Measurements from ENCODE around the gene METAP1D.

Gene METAP1D

DNA sequence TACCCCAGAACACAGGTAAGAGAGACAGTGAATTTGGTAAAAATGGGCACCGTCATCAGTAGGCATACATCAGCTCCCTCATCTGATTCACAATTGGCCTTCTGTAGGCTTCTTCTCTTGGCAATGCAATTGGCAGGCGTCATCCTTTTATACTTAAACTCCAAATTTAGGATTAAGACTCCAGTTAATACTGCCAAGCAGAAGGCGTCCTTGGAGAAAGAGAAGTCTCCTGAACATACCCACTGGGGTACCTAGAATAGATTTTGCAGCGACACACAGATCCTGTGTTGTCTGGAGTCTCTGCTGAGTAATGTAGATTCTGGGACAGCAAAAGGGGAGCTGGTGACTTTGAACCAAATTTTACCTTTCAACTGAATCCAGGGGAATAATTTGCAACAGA is 592 bp upstream of the METAP1D start:
- no peak for DNase-seq

DNA sequence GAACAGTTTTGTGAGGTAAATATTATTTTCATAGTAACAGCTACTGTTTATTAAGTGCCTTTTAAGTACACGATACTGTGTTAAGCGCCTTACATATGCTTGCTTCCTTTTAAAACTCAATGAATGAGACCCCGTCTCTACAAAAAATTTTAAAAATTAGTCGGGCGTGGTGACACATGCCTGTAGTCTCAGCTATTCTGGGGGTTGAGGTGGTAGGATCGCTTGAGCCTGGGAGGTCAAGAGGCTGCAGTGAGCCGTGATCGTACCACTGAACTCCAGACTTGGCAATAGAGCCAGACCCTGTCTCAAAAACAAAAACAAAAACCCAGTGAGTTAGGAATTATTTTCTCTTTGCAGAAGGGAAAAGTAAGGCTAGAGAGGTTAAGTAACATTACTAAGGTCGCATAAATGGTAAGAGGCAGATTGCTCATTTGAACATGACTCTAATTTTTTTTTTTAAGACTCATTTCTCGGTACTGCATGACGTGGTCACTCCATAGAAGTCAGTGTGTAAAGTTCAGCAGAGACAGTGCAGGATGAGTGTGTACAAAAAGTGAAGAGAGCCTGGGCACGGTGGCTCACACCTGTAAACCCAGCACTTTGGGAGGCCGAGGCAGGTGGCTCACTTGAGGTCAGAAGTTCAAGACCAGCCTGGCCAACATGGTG is 1.1 kb downstream of the METAP1D start:
- no peak for DNase-seq

DNA sequence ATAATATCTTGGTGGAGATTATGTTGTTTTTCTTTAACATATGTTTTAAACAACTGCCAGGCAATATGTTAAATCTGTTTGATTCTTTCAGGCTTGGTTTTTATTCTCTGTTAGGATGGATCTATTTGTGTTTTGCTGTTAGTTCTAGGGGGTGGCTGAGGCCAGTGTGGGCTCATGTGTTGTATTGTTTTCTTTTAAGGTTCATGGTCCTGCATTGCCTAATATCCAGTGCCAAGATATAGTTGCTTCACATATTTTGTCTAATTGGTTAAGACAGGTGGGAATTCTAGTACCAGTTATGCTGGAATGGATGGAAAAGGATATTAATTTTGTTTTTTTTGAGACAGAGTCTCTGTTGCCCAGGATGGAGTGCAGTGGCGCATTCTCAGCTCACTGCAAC is 7.6 kb downstream of the METAP1D start:
- no peak for DNase-seq

DNA sequence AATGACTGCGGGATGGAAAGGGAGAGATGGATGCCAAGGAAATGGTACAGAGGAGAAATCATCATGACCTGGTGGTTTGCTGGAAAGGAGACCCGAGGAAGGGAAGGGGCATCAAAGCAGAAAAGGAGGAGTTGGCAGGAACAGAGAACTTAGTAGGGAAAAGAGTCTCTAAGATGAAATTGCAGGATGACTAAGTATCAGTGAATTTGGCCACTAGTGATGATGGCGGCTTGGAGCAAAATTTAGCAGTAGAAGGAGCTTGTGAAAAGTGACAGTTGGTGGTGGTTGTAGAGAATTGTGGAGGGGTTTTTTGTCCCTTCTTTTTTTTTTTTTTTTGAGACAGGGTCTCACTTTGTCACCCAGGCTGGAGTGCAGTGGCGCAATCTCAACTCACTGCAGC is 10.1 kb downstream of the METAP1D start:
- DNase-seq = no peak

DNA sequence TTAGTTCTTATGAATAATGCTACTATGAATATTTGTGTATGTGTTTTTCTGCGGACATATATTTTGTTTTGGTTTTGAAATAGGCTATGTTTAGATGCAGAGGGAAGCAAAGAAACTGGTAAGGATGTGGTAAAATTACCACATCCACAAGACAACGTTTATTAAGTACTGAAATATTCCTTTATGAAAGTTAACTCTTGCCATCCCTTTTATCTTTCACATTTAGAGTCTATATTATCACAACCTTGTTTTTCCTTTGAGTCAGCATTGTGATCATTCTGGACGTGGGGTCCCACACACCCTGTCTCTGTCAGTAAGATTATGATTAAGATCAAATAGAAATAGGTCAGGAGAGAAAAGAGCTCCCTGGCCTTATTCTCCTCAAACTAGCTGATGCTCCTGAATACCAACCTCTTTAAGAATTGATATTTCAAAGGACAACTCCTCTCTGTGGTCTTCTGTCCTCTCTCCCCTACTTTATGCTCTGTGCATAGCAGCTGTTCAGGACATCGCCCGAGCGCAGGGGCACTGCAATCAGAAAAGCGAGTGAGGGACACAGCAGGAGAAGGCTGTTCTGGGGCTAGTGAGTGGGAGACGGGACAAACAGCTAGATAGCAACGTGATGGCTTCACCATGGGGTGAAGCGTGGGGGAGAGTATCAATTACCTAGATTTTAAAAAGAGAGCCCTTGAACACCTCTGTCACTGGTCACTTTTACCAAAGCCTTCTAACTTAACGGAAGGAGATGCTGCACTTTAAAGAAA is 12.2 kb downstream of the METAP1D start:
- no peak for DNase-seq

DNA sequence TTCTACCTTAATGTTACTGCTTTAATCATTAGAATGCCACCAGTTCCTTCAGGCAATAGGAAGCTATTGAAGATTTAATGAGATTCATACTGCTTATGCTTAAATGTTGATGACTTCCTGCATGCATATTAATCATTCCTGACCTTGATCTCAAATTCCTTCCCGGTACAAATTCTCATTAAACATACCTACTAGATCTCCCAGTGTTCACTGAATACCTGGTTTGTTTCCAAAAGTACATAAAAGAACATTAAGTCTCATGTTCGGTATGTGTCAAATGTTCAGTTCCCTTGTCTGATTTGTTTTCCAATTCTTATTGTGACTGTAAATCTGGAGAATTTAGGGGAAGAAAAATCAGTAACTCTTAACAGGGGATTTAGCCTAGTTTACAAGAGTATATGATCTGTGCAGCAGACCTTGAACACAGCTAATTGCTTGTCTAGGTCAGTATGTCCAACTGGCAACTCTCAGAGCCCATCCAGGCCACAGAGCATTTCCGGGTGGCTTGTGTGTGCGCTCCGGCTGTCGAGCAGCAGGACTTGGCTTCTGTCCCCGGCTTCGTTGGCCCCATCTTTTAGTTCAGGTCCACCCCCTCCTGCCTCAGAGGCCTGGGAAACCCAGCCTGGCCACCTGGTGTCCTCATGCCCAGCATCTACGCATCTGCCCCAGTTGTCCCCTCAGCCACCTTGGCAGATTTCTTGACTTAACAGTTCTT is 13.1 kb downstream of the METAP1D start:
- no peak for DNase-seq

DNA sequence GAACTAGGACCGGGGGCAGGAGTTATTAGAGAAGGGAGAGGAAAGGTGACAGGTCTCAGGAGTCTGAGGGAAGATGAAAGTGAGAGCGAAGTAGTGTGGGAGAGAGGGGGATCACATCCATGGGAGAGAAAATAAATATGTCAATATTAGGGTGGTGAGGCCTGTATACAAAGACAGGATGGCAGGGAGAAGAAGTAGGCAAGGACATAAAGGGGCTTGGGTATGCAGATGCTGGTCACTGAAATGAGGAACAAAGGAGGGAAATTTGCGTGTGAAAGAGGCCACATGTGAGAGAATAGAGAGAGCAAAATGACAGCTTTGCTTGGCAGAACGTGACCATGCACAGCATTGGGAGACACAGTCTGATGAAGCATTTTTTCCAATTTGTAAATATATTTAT is 13.6 kb downstream of the METAP1D start:
- DNase-seq = no peak

DNA sequence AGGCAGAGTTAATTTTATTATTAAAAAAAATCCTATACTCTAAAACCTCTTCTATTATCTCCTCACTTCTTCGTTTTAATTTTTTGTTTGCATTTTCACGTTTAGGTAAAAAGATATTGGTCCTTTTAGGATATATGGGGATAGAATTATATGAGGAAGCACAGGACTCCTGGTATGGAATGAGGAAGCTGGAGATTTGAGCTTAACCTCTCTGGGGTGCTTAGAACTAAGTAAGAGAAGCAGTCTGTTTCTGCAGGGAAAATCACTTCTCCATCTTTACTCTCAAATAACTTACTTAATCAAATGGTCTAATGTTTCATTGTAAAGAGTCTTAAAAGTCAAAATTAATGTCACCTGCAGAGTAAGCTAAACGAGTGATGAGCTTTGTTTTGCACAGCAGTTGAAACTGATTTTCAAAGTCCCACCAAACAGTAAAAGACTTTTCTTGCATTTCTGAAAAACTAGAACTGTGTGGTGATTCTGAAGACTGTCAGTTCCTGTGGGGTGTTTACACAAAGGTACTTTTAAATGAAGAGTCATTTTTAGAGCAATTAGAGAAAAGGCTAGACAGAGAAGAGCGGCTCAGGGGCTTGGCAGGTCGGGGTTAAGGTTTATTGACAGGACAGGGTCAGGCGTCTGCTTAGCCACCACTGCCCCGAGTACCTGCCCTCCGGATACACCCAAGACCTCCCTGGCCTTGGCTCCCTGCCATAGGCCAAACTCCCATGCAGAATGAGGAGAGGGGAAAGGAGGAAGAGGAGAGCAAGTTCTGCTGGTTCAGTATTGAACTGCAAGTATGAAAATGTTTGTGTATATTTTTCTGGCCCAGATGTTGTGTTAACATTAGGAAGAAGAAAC is 21.6 kb downstream of the METAP1D start:
- DNase-seq = no peak

DNA sequence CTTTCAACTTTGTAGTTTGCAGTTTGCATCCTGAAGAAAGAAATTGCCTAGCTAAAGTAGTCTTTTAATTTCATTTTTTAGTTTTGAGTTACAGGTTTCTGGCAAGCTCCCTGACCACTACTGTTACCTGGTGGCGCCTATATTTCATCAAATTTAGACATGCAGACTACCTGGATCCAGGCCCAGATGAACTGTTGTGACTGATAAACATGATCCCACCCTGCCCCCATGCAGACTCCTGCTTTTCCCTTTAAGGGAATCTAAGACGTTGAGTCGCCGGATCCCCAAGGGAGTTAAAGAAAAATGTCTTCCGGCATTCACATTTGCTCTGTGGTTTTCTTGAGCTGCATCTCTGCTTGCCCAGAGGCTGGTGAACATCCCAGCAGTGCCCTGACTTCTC is 22.2 kb downstream of the METAP1D start:
- no peak for DNase-seq

DNA sequence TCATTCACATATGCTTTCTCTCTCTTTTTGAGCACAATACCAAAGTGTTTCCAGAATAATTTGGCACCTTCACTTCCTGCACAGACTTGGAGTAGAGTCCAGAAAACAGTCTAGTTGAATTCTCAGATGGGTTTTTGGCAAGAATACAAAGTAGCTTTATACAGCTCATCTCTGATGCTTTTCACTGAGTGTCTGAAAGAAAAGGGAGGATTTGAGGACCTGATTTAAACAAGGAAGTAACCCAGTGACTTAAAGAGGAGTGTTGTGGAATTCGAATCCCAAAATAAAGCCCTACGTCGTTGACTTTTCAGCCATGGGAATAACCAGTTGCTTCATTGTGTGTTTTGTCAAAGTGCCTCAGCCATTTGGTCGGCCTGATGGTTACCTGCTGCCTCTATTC is 31.8 kb downstream of the METAP1D start:
- no peak for DNase-seq

DNA sequence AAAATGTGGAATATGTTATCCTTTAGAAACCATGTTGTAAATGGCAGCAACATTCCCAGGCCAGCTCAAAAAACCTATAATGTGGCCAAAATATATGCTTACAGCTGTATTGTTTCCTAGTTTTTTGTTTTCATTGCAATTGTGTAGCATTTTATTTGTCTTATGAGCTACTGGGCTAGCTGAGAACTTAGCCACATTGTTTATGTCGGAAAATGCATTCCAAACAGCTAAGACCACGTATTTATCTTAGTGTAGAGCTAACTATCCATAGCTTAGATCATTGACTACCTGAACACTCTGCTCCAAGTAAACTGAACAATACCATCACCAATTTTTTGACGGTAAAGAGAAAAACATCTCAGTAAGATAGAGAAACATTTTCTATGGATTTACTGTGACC is 38.4 kb downstream of the METAP1D start:
- DNase-seq = no peak

DNA sequence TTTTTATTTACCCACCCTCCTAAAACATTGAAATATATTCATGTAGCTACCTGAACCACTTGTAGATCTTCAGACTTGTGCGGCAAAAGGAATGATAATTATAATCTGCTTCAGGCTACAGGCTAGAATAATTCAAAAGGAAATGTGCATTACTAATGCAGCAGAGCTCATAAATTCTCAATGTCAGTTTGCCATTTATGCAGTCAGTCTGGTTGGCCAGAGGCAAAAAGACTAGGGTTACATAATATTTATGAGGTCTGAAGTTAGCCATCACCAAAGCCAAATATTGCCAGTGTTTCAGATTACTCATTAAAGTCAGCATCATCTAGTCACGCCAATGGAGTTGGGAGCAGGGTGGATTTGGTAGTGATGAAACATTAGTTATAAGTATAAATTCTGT is 38.9 kb downstream of the METAP1D start:
- peak; percentile 26 for DNase-seq

DNA sequence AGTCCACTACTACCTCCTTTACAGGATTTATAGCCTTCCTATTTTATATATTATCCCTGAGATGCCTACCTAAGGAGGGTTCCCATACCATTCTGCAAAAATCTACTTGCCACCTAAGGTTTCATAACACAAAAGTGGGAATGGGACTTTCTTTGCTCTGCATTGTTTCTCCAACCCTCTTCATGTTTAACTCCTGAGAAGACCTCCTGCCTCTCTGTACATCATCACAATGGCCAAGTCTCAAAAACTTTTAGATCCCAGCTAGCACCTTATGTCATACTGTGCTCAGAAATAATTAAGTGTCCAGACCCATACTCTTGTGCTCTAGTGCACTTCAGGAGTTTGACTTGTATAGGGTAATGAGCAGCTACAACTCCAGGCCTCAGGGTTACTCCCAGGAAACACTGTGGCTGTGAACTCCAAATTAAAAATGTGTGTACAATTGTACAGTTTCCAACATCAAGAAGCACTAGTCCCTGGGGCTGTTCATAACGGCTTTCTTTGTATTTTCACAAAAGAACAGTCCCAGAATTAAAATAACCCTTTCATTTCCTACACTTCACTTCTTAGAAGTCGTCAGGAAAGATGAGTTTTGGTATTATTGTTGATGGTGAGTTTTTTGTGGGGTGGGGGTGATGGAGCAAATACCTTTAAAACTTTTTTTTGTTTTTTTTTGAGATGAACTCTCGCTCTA is 39.4 kb downstream of the METAP1D start:
- DNase-seq = no peak

DNA sequence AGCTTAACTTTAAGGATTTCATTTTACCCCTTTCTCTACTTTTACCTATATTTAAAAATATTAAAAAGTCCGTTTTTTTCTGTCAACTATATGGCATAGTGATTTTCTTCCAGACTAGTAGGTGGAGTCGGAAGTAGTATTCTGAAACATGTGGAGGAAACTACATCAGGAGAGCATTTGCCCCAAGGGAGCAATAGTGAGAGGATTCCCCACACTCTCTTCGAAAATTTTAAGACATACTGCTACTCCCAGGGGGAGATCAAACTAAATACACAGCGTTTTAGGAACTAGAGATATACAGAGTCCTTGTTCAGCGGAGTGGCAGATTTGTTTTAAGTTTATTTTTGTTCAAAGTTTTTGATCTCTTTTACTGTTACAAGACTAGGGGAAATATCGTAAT is 40.6 kb downstream of the METAP1D start:
- no peak for DNase-seq

DNA sequence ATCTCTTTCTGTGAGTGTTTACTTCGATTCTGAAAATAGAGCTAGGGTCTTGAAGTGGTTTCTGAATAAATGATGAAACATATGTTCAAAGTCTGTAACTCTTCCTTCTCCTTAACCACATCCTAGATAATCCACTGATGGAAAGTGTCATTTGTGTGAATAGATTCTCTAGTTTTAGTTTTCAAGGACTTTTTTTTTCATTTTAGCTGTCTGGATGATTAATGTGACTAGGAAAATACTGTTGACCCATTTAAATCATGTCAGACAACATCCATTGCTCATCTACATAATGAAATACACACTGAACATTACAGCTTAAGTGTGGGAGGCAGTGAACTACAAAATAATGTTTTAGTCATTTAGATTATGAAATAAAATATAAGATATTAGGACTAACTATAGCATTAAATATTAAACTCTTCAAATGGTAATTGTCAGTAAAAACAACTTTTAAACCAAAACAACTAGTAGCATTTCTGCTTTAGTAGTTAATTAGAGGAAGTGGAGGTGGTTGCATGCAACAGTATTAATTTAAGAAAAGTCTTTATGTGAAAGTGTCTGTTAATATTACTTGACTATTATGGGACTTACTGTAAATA is 46.4 kb downstream of the METAP1D start:
- DNase-seq = no peak

DNA sequence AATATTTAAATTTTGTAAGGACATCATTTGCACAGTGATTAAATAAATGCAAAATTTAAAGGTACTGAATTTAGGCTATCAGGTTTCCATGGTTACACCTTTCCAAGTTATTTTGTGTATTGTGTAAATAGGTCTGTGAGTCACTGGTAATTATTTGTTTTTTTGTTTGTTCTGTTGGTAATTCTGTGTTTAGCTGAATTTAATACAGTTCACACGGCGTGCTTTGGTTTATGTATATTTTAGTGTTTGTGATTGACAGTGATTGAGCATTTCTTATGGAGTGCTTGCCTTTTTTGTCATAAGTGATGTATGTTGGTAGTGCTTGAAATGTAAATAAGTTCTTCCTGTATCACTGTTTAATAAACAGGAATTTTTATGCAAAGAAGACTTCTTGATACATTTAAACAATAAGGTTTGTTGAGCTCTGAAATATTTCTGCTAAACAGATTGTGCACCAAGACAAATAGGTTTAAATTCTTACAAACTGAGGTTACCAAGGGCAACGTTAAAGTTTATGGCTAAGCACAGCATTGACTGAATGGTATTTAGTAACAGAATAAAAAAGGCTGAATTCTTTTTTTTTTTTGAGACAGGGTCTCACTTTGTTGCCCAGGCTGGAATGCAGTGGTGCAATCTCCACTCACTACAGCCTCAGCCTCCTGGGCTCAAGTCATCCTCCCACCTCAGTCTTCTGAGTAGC is 47.3 kb downstream of the METAP1D start:
- no peak for DNase-seq

DNA sequence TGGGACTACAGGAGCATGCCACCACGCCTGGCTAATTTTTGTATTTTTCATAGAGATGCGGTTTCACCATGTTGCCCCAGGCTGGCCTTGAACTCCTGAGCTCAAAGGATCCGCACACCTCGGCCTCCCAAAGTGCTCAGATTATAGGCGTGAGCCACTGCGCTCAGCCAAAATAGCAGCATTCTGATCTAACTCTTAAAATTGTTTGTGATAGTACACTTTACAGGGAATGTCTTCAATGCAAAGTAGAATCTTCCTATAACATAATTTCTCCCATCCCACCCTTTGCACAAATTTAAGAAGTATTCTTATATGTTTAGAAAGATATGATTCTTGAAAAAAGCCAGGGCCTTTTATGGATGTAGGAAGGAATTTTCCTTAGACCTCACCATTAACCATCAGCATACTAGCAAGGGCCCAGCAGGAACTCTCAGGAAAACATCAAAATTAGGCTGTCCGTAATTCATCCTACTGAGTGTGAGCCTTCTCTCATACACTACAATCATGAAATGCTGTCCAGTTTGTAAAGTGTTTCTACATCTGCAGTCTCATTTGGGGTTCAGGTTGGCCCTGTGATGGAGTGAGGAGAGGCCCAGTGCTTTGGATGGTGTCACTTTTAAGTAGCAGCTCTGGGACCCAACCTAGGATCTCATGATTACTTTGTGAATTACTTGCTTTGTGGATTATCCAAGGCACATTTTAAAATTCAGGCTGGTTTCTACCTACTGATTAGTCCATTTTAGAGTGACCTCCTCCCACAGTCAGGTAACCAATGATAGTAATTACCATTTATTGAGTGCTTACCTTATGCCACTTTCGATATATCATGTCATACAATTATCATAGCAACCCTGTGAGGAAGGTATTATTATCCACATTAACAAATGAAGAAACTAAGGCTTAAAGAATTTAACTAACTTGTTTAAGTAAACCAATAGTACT is 48.1 kb downstream of the METAP1D start:
- DNase-seq = no peak

DNA sequence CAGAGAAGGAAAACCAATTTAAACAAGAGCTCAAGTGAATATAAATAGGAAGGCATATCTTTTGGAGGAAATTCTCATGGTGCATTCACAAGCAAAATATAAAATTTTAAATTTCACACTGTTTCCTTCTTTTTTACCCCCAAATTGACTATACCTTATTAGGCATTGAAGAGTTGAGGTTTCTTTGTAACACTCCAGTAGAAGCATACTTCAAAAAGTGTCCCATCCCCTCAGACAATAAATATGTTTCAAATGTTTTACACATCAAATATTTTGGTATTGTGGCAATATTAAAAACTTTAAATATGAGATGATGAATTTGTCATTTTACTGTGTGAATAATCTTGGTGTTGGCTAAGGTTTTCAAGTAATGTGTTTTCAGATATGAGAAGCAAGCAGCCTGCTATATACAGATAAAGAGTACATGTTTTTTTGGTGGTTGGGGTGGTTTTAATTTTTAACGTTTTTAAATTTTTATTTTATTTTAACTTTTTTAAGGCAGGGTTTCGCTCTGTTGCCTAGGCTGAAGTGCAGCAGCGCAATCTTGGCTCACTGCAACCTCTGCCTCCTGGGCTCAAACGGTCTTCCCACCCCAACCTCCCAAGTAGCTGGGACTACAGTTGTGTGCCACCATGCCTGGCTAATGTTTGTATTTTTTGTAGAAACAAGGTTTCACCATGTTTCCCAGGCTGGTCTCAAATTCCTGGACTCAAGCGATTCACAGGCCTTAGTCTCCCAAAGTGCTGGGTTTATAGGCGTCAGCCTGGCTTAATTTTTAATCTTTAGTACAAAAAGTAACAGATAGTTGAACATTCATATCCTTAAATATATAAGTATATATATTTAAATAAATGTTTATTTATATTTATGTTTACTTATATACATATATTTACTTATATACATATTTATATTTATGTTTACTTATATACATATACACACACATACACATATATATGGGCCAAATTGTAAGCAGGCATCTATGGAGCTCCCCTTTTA is 49.1 kb downstream of the METAP1D start:
- no peak for DNase-seq

DNA sequence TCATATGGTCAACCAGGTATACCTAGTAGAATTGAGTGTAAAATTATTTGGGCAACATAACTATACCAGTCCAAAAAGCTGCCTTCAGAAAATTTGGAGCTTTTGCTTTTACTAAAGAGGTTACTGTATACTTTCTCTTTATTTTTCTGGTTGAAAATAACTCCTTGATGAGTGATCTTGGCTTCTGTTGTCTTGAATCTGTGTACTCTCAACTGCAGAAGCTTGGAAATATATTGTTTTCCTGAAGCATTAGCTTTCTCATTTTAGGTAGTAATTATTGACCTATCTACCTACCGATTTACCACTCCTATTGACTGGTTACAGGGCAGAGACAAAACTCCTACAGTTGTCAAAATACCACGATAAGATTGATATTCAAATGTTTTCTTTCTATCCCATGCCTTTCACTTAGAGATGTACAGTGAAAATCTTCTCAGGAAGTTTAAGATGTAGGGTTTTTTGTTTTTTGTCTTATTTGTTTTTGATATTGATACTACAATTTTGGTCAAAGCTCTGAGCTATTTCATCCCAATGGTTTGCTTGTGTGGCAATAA is 49.9 kb downstream of the METAP1D start:
- no peak for DNase-seq

Data from NCI-H2081 treated with DMSO at 0.1 percent for 48 hours (cell line).